Keratinocyte (primary cell): ENCODE measurements around the gene TET2. TPM values are rescaled to one million over a fixed set of nuclear protein-coding genes. Genes with fewer than 3 reads are reported as not detected.

Experiments
- DNase-seq: peaks from one replicate; pipeline ENCODE4 v3.0.0-alpha.2; 2011; ENCODE audit warnings: low read depth, missing footprints, low spot score
- FAIRE-seq: peaks from 2 replicates; lab custom pipeline; 2011; peaks lifted over from hg19 to GRCh38; lab: Jason Lieb, UNC
- H2AFZ ChIP-seq: 2 replicates; pipeline ENCODE4 v1.6.0; 2012; ENCODE audit warnings: low read length, control low read depth, inconsistent platforms; ENCODE audit not compliant: control insufficient read depth
- H3K27ac ChIP-seq: 2 replicates; pipeline ENCODE4 v1.5.1; 2011; ENCODE audit warnings: low read length; ENCODE audit not compliant: control insufficient read depth, insufficient read depth
- H3K27me3 ChIP-seq: 3 replicates; pipeline ENCODE4 v1.6.0; 2011; ENCODE audit warnings: low read length; ENCODE audit not compliant: control insufficient read depth, insufficient read depth; ENCODE audit errors: extremely low read depth
- H3K36me3 ChIP-seq, 2 experiments: 2 replicates in 1 of 2; 3 replicates in 1 of 2; pipeline ENCODE4 v1.5.1; 2011; ENCODE audit warnings: low read length in 2 of 2, mild to moderate bottlenecking in 1 of 2; ENCODE audit not compliant: control insufficient read depth in 2 of 2, insufficient read depth in 2 of 2; ENCODE audit errors: extremely low read depth in 1 of 2
- H3K4me1 ChIP-seq: 3 replicates; pipeline ENCODE4 v1.5.1; 2011; ENCODE audit warnings: low read length; ENCODE audit not compliant: control insufficient read depth, insufficient read depth; ENCODE audit errors: extremely low read depth
- H3K4me2 ChIP-seq: 3 replicates; pipeline ENCODE4 v1.6.0; 2011; ENCODE audit warnings: low read depth, low read length; ENCODE audit not compliant: control insufficient read depth, insufficient read depth; ENCODE audit errors: extremely low read depth
- H3K4me3 ChIP-seq, 3 experiments: fragments of 200-600 bp in 1 of 3; sonication (generic) in 1 of 3; 2 replicates in 2 of 3; 3 replicates in 1 of 3; pipeline ENCODE4 v1.5.1; 2011 to 2016; ENCODE audit warnings: low read length in 3 of 3, mild to moderate bottlenecking in 3 of 3, control low read depth in 2 of 3, inconsistent platforms in 1 of 3, low read depth in 1 of 3, mixed read lengths in 1 of 3, mixed run types in 1 of 3, moderate library complexity in 1 of 3; ENCODE audit not compliant: control insufficient read depth in 2 of 3, insufficient read depth in 2 of 3; ENCODE audit errors: extremely low read depth in 1 of 3
- H3K79me2 ChIP-seq: 2 replicates; pipeline ENCODE4 v1.6.0; 2012; ENCODE audit warnings: low read length; ENCODE audit not compliant: control insufficient read depth, insufficient read depth
- H3K9ac ChIP-seq: 3 replicates; pipeline ENCODE4 v1.6.0; 2011; ENCODE audit warnings: low read length; ENCODE audit not compliant: control insufficient read depth, insufficient read depth; ENCODE audit errors: extremely low read depth
- H3K9me1 ChIP-seq: 3 replicates; pipeline ENCODE4 v1.6.0; 2011; ENCODE audit warnings: low read length; ENCODE audit not compliant: control insufficient read depth, insufficient read depth; ENCODE audit errors: extremely low read depth
- H3K9me3 ChIP-seq: 2 replicates; pipeline ENCODE4 v1.5.1; 2012; ENCODE audit warnings: low read depth, low read length; ENCODE audit not compliant: control insufficient read depth
- H4K20me1 ChIP-seq: 3 replicates; pipeline ENCODE4 v1.6.0; 2011; ENCODE audit warnings: low read length; ENCODE audit not compliant: control insufficient read depth, insufficient read depth; ENCODE audit errors: extremely low read depth
- EZH2 ChIP-seq: IDR thresholded peaks from one replicate; pipeline ENCODE4 v1.6.1; 2012; ENCODE audit warnings: inconsistent platforms, mild to moderate bottlenecking, low read length, moderate library complexity
- dilution Hi-C: fragments of 300-500 bp; cut with MboI; formaldehyde crosslinking; loops from one replicate; pipeline ENCODE4 v1.7.0; 2020; ENCODE audit warnings: low sequenced_read_pairs; ENCODE audit not compliant: extremely low pct_ligation_motif_present
- polyA plus RNA-seq, 5 experiments: library from polyadenylated mRNA; depleted of rRNA in 3 of 5; stranded (reverse) in 3 of 5; stranded (forward) in 1 of 5; unstranded in 1 of 5; fragments of >200 nt; gene quantifications; 1 replicate in 1 of 5; 2 replicates in 3 of 5; 3 replicates in 1 of 5; pipeline versions ENCODE4 v1.2.1 to v1.2.3, GENCODE V29; 2011 to 2012; ENCODE audit warnings: missing spikeins in 2 of 5, low read depth in 1 of 5, low replicate concordance in 1 of 5
- TF ChIP-seq, protein P1 (sequence below), 3 experiments: IDR thresholded peaks in 1 of 3; conservative IDR thresholded peaks in 1 of 3; optimal IDR thresholded peaks in 1 of 3; 2 replicates in 2 of 3; 3 replicates in 1 of 3; pipeline versions ENCODE3 to v1.5.1; 2011; ENCODE audit warnings: low read length in 3 of 3, mild to moderate bottlenecking in 3 of 3, moderate library complexity in 2 of 3, control low read depth in 1 of 3, inconsistent platforms in 1 of 3; ENCODE audit not compliant: insufficient read depth in 2 of 3; ENCODE audit errors: extremely low read depth in 1 of 3

Gene TET2
- polyA plus RNA-seq, 1 donor (not counting 4 experiments of a cell fraction or from before 2014, with no cell fraction given) = 9.6 TPM

DNA sequence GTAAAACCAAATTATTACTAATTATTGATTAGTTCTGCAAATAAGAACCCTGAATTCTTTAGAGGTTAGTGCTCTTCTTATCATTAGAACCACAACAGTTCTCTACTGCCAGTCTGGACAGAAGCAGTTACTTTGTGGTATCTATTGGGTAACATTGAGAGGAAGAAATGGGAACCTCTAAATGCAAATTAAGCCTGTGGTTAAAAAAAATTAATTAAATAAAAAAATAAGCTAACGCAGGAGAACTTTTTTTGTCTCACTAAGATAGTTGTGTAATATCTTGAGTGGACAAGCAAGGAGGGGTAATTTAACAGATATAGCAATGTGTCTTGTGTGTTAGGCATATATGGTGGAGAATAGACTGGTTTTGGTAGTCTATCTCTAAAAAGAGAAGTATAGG is 32.9 kb upstream of the TET2 start:
- Histone ChIP-seq H3K4me1 (no peaks in the 10 kb centered on the region), H4K20me1 (no peaks in the 10 kb centered on the region), H2AFZ (no peak overlapping the region), H3K9ac (no peak overlapping the region), H3K9me3 (no peaks in the 10 kb centered on the region), H3K9me1 (no peaks in the 10 kb centered on the region), H3K4me3 (no peak overlapping the region), H3K4me2 (no peak overlapping the region), H3K79me2 (no peaks in the 10 kb centered on the region), H3K27me3 (no peaks in the 10 kb centered on the region), H3K36me3 (no peaks in the 10 kb centered on the region), H3K27ac (no peak overlapping the region)
- DNase-seq (no peak), FAIRE-seq (no peak)
- TF ChIP-seq, protein P1, sequence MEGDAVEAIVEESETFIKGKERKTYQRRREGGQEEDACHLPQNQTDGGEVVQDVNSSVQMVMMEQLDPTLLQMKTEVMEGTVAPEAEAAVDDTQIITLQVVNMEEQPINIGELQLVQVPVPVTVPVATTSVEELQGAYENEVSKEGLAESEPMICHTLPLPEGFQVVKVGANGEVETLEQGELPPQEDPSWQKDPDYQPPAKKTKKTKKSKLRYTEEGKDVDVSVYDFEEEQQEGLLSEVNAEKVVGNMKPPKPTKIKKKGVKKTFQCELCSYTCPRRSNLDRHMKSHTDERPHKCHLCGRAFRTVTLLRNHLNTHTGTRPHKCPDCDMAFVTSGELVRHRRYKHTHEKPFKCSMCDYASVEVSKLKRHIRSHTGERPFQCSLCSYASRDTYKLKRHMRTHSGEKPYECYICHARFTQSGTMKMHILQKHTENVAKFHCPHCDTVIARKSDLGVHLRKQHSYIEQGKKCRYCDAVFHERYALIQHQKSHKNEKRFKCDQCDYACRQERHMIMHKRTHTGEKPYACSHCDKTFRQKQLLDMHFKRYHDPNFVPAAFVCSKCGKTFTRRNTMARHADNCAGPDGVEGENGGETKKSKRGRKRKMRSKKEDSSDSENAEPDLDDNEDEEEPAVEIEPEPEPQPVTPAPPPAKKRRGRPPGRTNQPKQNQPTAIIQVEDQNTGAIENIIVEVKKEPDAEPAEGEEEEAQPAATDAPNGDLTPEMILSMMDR (optimal IDR thresholded peaks at IDR 0.05 in 1 of 3, IDR thresholded peaks at IDR 0.05 in 1 of 3, conservative IDR thresholded peaks at IDR 0.05 in 1 of 3; ENCODE audit: extremely low read depth in 1 of 3, insufficient read depth in 2 of 3, low read length in 3 of 3) = no peak
- TF ChIP-seq EZH2 = no peak
- dilution Hi-C loops = no loop called here

DNA sequence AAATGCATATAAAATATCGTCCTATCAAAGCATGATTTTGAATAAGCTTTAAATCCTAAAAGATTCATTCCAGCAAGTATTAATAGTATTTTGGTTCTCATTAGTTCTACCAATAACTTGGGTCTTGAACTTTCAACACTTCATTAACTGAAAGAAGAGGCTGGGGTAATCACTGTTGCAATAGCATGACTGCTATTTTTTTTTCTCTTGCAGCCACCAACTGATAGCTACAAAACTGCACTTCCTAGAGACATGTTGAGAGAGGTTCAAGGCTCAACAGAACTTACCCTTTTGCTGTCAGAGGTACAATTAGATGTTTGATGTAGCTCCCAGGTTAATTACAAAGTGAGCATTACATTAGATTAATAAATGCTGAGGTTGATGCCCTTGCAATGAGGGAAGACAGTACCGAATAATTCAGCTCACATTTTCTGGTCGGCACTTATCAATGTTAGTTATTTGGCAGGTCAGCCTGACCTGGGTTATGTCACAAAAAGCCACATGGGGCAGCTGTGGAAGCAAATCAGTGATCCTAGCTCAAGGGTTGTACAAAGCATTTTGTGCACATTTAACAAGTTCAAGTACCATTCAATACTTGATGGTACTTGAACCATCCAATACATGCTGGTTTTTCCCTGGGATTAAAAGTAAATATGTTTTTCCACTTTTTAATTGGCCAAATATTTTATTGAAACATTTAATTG is 29.9 kb upstream of the TET2 start:
- no peak for FAIRE-seq
- Histone ChIP-seq H3K4me1 (no peaks in the 10 kb centered on the region), H3K27me3 (no peaks in the 10 kb centered on the region), H3K4me2 (no peak overlapping the region), H3K9ac (no peak overlapping the region), H4K20me1 (no peaks in the 10 kb centered on the region), H3K9me1 (no peaks in the 10 kb centered on the region), H2AFZ (no peak overlapping the region), H3K9me3 (no peaks in the 10 kb centered on the region), H3K4me3 (no peak overlapping the region), H3K27ac (no peak overlapping the region), H3K79me2 (no peaks in the 10 kb centered on the region), H3K36me3 (no peaks in the 10 kb centered on the region)
- dilution Hi-C loops = no loop called here
- TF ChIP-seq, protein P1 (optimal IDR thresholded peaks at IDR 0.05 in 1 of 3, IDR thresholded peaks at IDR 0.05 in 1 of 3, conservative IDR thresholded peaks at IDR 0.05 in 1 of 3; ENCODE audit: extremely low read depth in 1 of 3, insufficient read depth in 2 of 3, low read length in 3 of 3) = no peak
- no peak for TF ChIP-seq EZH2
- DNase-seq = no peak
